Mammary epithelial cell (primary cell): ENCODE results near the gene PATE2.

Experiments used
- CTCF ChIP-seq, 2 donors: IDR thresholded peaks in 1 of 2; conservative IDR thresholded peaks in 1 of 2; 2 replicates each; pipeline ENCODE4 v1.5.1; 2011 to 2012; ENCODE audit warnings: inconsistent platforms in 2 of 2, low read length in 2 of 2, mild to moderate bottlenecking in 2 of 2, control low read depth in 1 of 2, low read depth in 1 of 2; ENCODE audit not compliant: insufficient read depth in 1 of 2; ENCODE audit errors: extremely low read depth in 1 of 2
- EZH2 ChIP-seq: IDR thresholded peaks from 2 replicates; pipeline ENCODE4 v1.6.1; 2012; ENCODE audit warnings: low read length, inconsistent platforms, borderline replicate concordance

GRCh38 chr11:125745979-125746378 lies 32.6 kb downstream of the PATE2 start, which contains the start of gene PATE1:
- TF ChIP-seq CTCF (conservative IDR thresholded peaks at IDR 0.05 in 1 of 2, IDR thresholded peaks at IDR 0.05 in 1 of 2; ENCODE audit: extremely low read depth in 1 of 2, insufficient read depth in 1 of 2, low read depth in 1 of 2, low read length in 2 of 2) = no peak
- TF ChIP-seq EZH2 = no peak
